SK-N-DZ (cell line): ENCODE measurements around the gene CHDH.

Source experiments
- DNase-seq: peaks from one replicate; pipeline ENCODE4 v3.0.0-alpha.2; 2015; ENCODE audit warnings: low spot score

Gene CHDH

DNA sequence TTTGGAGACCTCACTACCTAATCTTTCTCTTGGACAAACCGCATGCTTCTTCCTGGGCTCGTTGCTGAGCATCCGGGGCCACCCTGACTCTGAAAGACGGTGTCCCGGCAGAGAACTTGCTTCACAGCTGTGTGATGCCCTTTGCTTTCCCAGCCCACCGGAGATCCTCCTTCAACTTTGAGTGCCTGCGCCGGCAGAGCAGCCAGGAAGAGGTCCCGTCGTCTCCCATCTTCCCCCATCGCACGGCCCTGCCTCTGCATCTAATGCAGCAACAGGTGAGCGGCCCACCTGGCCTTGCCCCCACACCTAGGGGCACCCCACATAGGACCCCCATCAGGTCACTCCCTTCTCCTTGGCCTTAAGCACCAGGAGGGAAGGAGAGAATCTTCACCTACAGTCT, 37.7 kb downstream of the CHDH start:
- no peak for DNase-seq

DNA sequence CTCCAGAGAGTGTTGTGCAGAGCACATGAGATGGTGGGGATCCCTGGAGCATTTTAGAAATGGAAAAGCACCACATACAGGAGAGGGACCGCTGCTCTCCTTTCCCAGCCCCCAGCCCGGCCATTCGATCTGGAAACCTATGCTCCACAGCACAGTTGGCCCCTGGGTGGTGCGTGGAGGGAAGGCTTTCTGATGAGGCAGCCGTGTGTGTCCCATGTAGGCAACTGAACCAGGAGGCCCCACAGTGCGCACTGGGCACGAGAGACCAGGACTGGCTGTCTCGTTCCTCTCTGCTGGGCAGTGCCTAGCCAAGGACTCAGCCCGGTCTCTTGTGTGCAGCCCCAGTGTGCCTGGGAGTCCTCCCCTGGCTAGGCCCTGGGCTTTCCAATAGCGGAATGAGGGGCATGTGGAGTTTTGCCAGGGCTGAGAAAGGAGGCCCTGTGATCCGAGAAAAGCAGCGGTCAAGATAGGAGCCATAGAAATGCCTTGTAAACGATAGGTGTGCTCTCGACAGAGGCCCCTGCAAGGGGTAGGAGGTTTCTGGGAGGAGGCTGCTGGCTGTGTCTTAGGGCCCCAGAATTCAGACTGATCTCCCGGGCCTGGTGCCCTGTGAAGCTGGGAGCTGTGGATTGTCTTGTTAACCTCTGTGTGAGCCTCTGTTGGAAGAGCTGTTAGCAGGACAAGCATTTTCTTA, 39.0 kb downstream of the CHDH start:
- no peak for DNase-seq

GRCh38 chr3:53806182-53807116, 39.8 kb downstream of the CHDH start:
- no peak for DNase-seq

DNA sequence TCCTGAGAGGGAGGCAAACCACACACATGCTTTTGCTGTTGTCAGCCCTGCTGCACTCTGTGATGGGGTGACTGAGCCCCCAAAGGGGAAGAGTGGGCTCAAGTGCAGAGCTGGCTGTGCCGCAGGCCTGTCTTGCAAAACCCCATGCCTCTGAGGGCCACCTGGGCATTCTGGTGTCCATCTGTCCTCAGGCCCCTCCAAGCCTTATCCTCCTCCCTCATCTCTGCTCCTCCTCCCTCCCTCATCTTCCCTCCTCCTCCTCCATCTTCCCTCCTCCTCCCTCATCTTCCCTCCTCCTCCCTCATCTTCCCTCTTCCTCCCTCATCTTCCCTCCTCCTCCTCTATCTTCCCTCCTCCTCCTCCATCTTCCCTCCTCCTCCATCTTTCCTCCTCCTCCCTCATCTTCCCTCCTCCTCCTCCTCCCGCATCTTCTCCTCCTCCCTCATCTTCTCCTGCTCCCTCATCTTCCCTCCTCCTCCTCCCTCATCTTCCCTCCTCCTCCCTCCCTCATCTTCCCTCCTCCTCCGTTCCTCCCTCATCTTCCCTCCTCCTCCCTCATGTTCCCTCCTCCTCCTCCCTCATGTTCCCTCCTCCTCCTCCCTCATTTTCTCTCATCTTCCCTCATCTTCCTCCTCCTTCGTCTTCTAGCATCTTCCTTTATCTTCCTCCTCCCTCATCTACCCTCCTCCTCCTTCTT, 40.6 kb downstream of the CHDH start:
- DNase-seq, result no peak

DNA sequence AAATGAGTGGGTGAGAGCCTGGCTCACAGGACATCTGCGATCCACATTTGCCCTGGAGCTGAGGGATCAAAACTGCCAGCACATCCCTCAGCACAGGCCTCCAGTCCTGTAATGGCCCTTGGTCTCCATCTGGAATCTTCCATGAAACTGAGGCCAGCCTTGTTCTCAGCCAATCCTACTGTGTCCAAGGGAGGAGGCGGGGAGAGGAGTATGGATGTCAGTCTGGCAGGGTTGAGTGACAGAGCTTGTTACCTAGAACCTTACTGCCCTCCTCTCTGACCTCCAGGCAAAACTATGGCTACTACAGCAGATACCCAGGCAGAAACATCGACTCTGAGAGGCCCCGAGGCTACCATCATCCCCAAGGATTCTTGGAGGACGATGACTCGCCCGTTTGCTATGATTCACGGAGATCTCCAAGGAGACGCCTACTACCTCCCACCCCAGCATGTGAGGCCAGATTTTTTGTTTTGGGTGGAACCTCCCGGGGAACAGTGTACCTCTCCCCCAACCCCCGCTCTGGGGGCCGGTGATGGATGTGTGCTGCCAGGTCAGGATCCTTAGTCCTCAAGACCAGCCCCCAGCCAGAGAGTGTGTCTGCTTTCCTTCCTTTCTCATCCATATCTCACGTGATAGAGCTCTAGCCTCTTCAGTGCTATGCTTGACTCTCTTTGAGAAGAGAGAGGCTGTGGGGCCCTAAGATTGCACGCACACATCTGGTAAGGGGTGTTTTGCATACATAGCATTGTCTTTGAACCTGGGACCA, 41.3 kb downstream of the CHDH start:
- no peak for DNase-seq

- DNase-seq, result no peak
These were observed 42.2 kb downstream of the CHDH start for GRCh38 chr3:53803816-53804695.

GRCh38 chr3:53803124-53803815, 42.9 kb downstream of the CHDH start:
- no peak for DNase-seq

GRCh38 chr3:53802256-53802880, 43.9 kb downstream of the CHDH start:
- no peak for DNase-seq

GRCh38 chr3:53801319-53801718, 44.9 kb downstream of the CHDH start:
- DNase-seq, result no peak

DNA sequence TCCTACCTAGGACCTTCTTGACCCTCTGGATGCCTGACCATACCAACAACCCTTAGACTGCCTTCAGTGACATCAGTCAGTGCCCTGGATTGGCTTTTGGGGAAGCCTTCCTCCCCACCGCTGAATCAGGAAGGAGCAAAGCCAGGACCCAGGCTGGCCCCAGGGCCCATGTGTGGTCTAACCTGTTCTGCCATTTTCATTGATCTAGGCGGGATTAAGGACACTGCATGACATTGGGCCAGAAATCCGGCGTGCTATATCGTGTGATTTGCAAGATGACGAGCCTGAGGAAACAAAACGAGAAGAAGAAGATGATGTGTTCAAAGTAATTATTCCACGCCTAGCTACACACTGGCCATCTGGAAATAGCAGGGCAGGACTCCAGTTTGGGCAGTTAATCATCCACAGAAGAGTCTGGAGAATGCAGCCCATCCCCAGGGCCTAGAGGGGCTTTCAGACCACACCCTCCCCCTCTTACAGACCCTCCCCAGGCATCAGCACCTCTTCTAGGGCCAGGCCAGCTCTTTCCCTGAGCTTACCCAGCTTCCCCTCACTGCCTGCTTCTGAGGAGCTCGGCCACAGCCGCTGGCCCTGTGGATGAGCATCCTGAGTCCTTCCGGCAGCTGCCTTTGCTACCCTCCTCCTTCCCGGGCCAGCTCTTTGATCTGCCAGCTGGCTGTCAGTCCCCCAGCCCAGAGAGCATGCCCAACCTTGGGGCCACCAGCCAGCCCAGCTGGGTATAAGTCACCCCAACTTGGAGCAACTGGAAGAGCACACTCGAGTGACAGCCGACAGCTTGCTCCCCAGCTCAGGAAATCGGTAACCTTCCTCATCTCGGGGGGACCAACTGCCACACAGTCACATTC, 45.9 kb downstream of the CHDH start:
- DNase-seq, result peak; percentile 11

DNA sequence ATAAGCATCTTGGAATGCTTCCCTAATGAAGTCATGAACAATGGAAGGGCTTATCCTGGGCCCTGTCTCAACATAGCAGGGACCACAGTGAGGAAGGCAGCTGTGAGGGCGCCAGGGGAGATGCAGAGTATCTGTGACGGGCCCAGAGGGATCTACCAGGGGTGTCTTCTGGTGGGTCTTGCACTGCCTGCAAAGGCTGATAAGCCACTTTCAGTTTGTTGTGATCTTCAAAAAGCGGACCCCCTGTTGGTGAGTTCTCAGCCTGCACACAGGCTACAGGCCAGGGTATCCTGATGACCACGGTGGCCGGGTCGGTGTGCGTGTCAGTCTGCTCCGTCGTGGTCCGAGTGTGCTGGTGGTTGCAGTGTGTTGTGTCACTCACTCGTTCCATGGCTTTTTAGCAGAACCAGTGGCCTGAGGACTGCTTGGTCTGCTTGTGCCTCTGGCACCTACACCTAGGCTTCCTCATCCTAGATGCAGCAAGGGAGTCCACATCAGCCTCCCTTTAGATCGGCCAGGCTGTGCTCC, 46.8 kb downstream of the CHDH start:
- DNase-seq, result no peak

- no peak for DNase-seq
These were observed 48.1 kb downstream of the CHDH start for GRCh38 chr3:53798144-53798543.

- peak; percentile 78 for DNase-seq
These were observed 50.2 kb downstream of the CHDH start for GRCh38 chr3:53795789-53796560.

DNA sequence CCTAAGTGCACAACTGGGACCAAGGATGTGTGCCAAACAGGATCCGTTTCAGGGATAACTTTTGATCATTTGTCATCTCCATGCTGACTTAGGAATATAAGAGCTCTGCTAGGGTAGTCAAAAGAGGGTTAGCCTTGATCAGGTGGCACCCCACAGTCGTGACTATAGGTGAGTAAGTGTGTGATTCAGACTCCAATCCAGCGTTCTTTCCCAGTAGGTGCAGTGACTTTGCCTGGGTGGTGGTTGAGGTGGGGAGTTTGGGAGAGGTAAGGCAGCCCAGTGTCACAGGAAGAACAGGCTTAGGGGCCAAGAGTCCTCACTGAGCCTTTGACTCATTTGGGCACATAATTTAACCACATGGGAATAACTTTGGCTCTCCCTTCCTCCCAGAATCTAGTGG, 51.0 kb downstream of the CHDH start:
- DNase-seq, result no peak

GRCh38 chr3:53794597-53794996, 51.6 kb downstream of the CHDH start:
- DNase-seq, result no peak

GRCh38 chr3:53792866-53793265, 53.4 kb downstream of the CHDH start:
- DNase-seq, result no peak

GRCh38 chr3:53791317-53791716, 54.9 kb downstream of the CHDH start:
- no peak for DNase-seq
